ENCODE measurements around the gene CYP19A1.

Gene CYP19A1

DNA sequence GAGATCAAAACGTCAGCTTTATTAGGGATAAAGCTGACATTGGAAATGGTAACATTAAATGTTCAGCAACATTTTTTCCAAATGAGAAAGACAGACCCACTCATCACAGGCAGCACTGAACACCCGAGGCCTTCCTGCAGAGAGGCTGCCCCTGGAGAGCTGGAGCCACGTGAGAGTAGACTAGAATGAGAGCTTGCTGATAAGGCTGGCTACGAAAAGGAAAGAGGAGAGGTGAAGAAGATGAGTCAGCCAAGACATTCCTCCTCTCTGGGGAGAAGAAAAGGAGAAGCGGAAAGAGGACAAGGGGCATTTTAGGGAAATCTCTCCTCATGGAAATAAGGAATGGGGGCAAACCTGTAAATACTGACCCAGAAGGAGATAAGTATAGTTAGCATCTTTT lies 7.3 kb downstream of the CYP19A1 start:
- H3K4me3 ChIP-seq (ENCODE audit: low read depth, low read length), result no peak overlapping the region
- DNase-seq (ENCODE audit: low read depth), result peak; percentile 87
- TF ChIP-seq, protein P1, sequence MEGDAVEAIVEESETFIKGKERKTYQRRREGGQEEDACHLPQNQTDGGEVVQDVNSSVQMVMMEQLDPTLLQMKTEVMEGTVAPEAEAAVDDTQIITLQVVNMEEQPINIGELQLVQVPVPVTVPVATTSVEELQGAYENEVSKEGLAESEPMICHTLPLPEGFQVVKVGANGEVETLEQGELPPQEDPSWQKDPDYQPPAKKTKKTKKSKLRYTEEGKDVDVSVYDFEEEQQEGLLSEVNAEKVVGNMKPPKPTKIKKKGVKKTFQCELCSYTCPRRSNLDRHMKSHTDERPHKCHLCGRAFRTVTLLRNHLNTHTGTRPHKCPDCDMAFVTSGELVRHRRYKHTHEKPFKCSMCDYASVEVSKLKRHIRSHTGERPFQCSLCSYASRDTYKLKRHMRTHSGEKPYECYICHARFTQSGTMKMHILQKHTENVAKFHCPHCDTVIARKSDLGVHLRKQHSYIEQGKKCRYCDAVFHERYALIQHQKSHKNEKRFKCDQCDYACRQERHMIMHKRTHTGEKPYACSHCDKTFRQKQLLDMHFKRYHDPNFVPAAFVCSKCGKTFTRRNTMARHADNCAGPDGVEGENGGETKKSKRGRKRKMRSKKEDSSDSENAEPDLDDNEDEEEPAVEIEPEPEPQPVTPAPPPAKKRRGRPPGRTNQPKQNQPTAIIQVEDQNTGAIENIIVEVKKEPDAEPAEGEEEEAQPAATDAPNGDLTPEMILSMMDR (conservative IDR thresholded peaks at IDR 0.05; ENCODE audit: low read depth, low read length), result no peak

DNA sequence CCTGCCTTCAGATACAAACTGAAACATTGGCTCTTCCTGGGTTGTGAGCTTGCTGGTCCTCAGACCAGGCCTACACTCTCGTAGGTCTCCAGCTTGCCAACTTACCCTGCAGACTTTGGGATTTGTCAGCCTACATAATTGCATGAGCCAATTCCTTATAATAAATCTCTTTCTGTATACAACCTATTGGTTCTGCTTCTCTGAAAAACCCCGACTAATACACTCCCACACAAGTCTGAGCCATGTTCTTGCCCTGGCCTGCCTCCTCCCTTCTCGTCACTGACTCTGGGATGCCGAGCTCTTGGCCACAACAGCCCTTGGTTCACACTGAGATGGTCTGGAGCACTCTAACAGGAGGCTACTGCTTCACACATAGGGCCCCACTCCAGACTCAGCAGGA lies 9.5 kb downstream of the CYP19A1 start:
- DNase-seq (ENCODE audit: low read depth), result no peak
- TF ChIP-seq, protein P1 (conservative IDR thresholded peaks at IDR 0.05; ENCODE audit: low read depth, low read length), result no peak

DNA sequence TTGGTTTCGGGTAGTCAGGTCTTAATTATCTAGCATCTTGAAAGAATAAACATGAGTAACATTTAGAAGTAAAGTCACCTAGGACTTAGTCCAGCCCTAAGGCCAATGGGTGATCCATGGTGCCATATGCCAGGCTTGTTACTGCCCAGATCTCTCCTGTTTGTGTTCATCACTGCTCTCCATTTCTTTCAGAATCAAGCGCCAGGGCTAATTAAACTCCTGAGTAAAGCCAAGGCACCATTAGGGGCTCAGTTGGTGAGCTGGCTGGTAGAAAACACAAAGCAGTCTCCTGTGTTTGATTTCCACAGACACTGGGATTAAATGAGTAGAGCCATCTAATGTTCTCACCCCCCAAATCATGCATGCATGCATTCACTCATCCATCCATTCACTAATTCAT lies 11.3 kb downstream of the CYP19A1 start:
- TF ChIP-seq, protein P1 (conservative IDR thresholded peaks at IDR 0.05; ENCODE audit: low read depth, low read length), result no peak
- DNase-seq (ENCODE audit: low read depth), result no peak
- H3K4me3 ChIP-seq (ENCODE audit: low read depth, low read length), result no peak overlapping the region

More for the DNA sequence above, 9.5 kb downstream of the CYP19A1 start:
- no peak overlapping the region for H3K4me3 ChIP-seq (ENCODE audit: low read depth, low read length)

- H3K4me3 ChIP-seq (ENCODE audit: low read depth, low read length), result no peak overlapping the region
- TF ChIP-seq, protein P1 (conservative IDR thresholded peaks at IDR 0.05; ENCODE audit: low read depth, low read length), result no peak
- no peak for DNase-seq (ENCODE audit: low read depth)
Measured at GRCh38 chr15:51325167-51325566, 13.2 kb downstream of the CYP19A1 start.

DNA sequence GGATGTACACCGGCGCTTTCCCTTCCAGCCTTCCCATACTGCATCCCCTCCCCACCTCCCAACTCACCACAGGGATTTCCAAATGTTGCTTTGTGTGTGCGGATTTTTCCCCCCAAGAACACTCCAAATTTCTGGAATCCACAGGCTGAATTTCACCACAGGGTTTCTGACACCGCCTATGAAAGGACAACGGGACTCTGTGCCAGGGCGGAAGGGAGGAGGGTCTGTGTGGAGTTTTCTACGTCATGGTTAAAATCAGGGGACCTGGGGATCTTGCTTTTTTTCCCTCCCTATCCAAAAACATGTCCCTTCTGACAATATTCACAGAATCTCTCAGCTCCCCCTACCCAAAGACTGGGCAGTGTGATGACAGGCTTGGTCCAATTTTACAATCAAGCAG lies 14.6 kb downstream of the CYP19A1 start:
- TF ChIP-seq, protein P1 (conservative IDR thresholded peaks at IDR 0.05; ENCODE audit: low read depth, low read length), result no peak
- DNase-seq (ENCODE audit: low read depth), result no peak
- no peak overlapping the region for H3K4me3 ChIP-seq (ENCODE audit: low read depth, low read length)

DNA sequence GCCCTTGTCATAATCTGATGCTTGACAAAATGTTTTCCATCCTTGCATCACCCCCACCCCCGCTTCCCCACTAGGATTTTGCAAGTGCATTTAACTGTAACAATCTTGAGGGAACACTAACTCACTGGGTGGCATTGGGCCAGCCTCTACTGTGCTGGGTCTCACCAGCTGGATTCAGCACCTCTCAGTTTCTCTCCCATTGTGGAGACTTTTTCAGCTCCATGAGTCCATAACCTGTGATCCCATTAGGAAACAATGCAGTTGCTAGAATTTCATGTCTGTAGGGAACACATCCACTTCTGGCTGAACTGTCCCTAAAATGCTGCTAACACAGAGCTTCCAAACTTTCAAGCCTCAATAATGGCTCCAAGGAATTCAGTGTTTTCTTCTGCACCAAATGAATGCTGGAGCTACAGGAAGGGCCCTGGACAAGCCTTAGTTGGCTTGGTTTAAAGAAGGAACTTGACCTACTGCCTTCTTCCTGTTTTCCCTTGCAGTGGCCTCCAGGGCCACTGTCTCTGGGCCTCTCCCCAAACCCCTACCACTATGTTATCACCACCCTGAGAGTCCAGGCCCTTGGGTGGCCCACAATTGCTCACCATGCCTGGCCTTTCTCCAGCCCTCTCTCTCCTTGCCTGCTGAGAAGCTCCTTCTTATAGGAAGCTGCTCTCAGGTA lies 15.6 kb downstream of the CYP19A1 start:
- TF ChIP-seq, protein P1 (conservative IDR thresholded peaks at IDR 0.05; ENCODE audit: low read depth, low read length), result no peak
- DNase-seq (ENCODE audit: low read depth), result peak; percentile 42
- no peak overlapping the region for H3K4me3 ChIP-seq (ENCODE audit: low read depth, low read length)

DNA sequence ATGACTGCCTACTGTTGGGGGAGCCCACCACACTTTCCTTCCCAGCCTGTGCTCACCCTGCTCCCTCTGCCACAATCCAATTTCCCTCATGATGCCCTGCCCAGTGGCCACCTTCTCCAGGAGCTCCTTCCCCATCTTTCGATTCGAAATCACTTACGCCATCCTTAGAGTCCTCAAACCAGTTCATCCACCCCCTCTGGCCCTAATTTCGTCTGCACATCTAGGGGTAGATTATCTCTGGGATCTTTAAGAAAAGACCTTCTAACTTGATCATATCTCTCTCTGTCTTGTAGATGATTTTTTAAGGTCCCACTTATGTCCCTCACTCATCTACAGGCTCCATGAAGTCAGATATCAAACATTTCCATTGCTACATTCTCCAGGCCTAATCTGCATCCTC lies 17.1 kb downstream of the CYP19A1 start:
- TF ChIP-seq, protein P1 (conservative IDR thresholded peaks at IDR 0.05; ENCODE audit: low read depth, low read length), result no peak
- no peak for DNase-seq (ENCODE audit: low read depth)
- H3K4me3 ChIP-seq (ENCODE audit: low read depth, low read length), result no peak overlapping the region
